Erythroblast (primary cell): ENCODE measurements around the gene ICAM2.

Source experiments
- GATA1 ChIP-seq: IDR thresholded peaks from 2 replicates; pipeline ENCODE4 v1.6.1; 2011; ENCODE audit warnings: low read depth, mild to moderate bottlenecking, control low read depth, low read length, moderate library complexity
- POLR2A ChIP-seq: IDR thresholded peaks from 2 replicates; pipeline ENCODE4 v1.6.1; 2011; ENCODE audit warnings: mild to moderate bottlenecking, low read length

DNA sequence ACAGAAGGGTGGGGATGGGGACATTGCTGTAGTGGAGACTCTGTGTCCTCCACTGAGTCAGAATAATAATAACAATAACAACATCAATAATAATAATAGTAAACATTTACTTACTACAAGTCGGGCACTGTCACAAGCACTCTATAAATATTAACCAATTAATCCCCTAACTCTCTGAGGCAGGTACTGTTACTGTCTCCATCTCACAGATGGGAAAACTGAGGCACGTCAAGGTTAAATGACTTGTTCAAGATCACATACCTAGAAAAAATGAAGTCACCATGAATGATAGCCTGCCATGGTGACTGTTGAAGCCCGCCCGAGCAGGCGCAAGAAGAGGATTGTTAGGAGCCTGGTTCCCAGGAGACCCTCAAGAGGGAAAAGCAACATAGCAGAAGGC is 12.1 kb downstream of the ICAM2 start:
- TF ChIP-seq POLR2A = no peak
- no peak for TF ChIP-seq GATA1
